SK-N-SH (cell line): ENCODE measurements around the gene SPRY1. TPM values are rescaled to one million over a fixed set of nuclear protein-coding genes. Genes with fewer than 3 reads are reported as not detected.

Experiments
- CTCF ChIA-PET: fragments of 300-600, 350-600 bp; formaldehyde crosslinking; extraction: SDS; loops from one replicate; lab custom pipeline; 2021; lab: Yijun Ruan, JAX
- POLR2A ChIA-PET: fragments of 350-600 bp; sonication (Branson Sonifier 250); formaldehyde crosslinking; extraction: SDS; loops from one replicate; lab custom pipeline; 2020; ENCODE audit warnings: antibody characterized with exemption, inconsistent platforms; lab: Yijun Ruan, JAX
- DNase-seq: peaks from one replicate; pipeline ENCODE4 v3.0.0; 2012
- H2AFZ ChIP-seq: fragments of 200-600 bp; sonication (generic); 2 replicates; pipeline ENCODE4 v1.8.1; 2016; ENCODE audit warnings: antibody characterized with exemption, mild to moderate bottlenecking, low read depth
- H3F3A ChIP-seq: fragments of 200-600 bp; sonication (generic); replicated peaks from 2 replicates; pipeline ENCODE3; 2016; ENCODE audit warnings: antibody characterized with exemption, mild to moderate bottlenecking; ENCODE audit not compliant: insufficient read depth
- H3K27ac ChIP-seq, 2 experiments: fragments of 200-500 bp in 1 of 2; fragments of 200-600 bp in 1 of 2; sonication (Bioruptor generic) in 1 of 2; sonication (generic), shearing (Covaris generic) in 1 of 2; 2 replicates each; pipeline versions ENCODE4 v1.5.1 to v1.6.1; 2014 to 2016; ENCODE audit warnings: low read depth in 2 of 2, inconsistent platforms in 1 of 2, low read length in 1 of 2, mild to moderate bottlenecking in 1 of 2, mixed read lengths in 1 of 2
- H3K27me3 ChIP-seq: fragments of 200-600 bp; sonication (generic), shearing (Covaris generic); 2 replicates; pipeline ENCODE4 v1.6.1; 2016; ENCODE audit warnings: mixed run types; ENCODE audit not compliant: insufficient read depth
- H3K36me3 ChIP-seq, 2 experiments: fragments of 200-500 bp in 1 of 2; fragments of 200-600 bp in 1 of 2; sonication (Bioruptor generic) in 1 of 2; sonication (generic) in 1 of 2; replicated peaks in 1 of 2; 2 replicates each; pipeline versions ENCODE3 to v1.5.1; 2014 to 2016; ENCODE audit warnings: low read length in 1 of 2, mild to moderate bottlenecking in 1 of 2; ENCODE audit not compliant: insufficient read depth in 2 of 2, control insufficient read depth in 1 of 2
- H3K4me1 ChIP-seq, 2 experiments: fragments of 200-500 bp in 1 of 2; fragments of 200-600 bp in 1 of 2; sonication (Bioruptor generic) in 1 of 2; sonication (generic), shearing (Covaris generic) in 1 of 2; 2 replicates each; pipeline versions ENCODE4 v1.5.1 to v1.6.1; 2014 to 2016; ENCODE audit warnings: low read depth in 1 of 2, low read length in 1 of 2, mixed run types in 1 of 2; ENCODE audit not compliant: insufficient read depth in 2 of 2, control insufficient read depth in 1 of 2
- H3K4me2 ChIP-seq: fragments of 200-600 bp; sonication (generic), shearing (Covaris generic); 2 replicates; pipeline ENCODE4 v1.6.1; 2017; ENCODE audit warnings: mixed run types
- H3K4me3 ChIP-seq, 2 experiments: fragments of 200-500 bp in 1 of 2; fragments of 200-600 bp in 1 of 2; sonication (Bioruptor generic) in 1 of 2; sonication (generic), shearing (Covaris generic) in 1 of 2; 2 replicates each; pipeline versions ENCODE4 v1.5.1 to v1.8.1; 2014 to 2016; ENCODE audit warnings: low read depth in 2 of 2, inconsistent platforms in 1 of 2, low read length in 1 of 2, mild to moderate bottlenecking in 1 of 2, mixed read lengths in 1 of 2, moderate library complexity in 1 of 2
- H3K79me2 ChIP-seq: fragments of 200-600 bp; sonication (generic); 2 replicates; pipeline ENCODE4 v1.8.1; 2017; ENCODE audit warnings: mild to moderate bottlenecking; ENCODE audit not compliant: insufficient read depth
- H3K9ac ChIP-seq: fragments of 200-600 bp; sonication (generic); 2 replicates; pipeline ENCODE4 v1.6.1; 2017; ENCODE audit warnings: mixed run types
- H3K9me2 ChIP-seq: fragments of 200-600 bp; sonication (generic); 2 replicates; pipeline ENCODE4 v1.6.1; 2017; ENCODE audit warnings: mixed run types
- H3K9me3 ChIP-seq: fragments of 200-600 bp; sonication (generic); 2 replicates; pipeline ENCODE4 v1.6.1; 2017; ENCODE audit warnings: mixed run types, mild to moderate bottlenecking, moderate library complexity
- H4K20me1 ChIP-seq: fragments of 200-600 bp; sonication (generic); 2 replicates; pipeline ENCODE4 v1.6.1; 2017; ENCODE audit warnings: mild to moderate bottlenecking, mixed run types; ENCODE audit not compliant: insufficient read depth
- CTCF ChIP-seq: fragments of 200-600 bp; sonication (generic); IDR thresholded peaks from 2 replicates; pipeline ENCODE4 v1.6.1; 2017; ENCODE audit warnings: antibody characterized with exemption, mild to moderate bottlenecking, moderate library complexity
- ELF1 ChIP-seq: IDR thresholded peaks from 2 replicates; pipeline ENCODE4 v1.4.0; 2012
- EP300 ChIP-seq, 2 experiments: IDR thresholded peaks; 2 replicates each; pipeline versions ENCODE4 v1.4.0 to v1.6.1; 2012; ENCODE audit warnings: borderline replicate concordance in 1 of 2, low read depth in 1 of 2, low read length in 1 of 2
- EZH2phosphoT487 ChIP-seq: fragments of 200-600 bp; sonication (generic); IDR thresholded peaks from 2 replicates; pipeline ENCODE4 v1.6.1; 2017; ENCODE audit warnings: low read depth, mixed run types, mild to moderate bottlenecking, antibody characterized with exemption, moderate library complexity, borderline replicate concordance
- FOSL2 ChIP-seq: IDR thresholded peaks from 2 replicates; pipeline ENCODE4 v1.4.0; 2012; ENCODE audit warnings: low read depth, mild to moderate bottlenecking, moderate library complexity, borderline replicate concordance
- FOXM1 ChIP-seq: IDR thresholded peaks from 2 replicates; pipeline ENCODE4 v1.4.0; 2012; ENCODE audit warnings: low read depth, mild to moderate bottlenecking
- IRF3 ChIP-seq: fragments of 150-350 bp; IDR thresholded peaks from 2 replicates; pipeline ENCODE4 v1.6.1; 2016; ENCODE audit warnings: mild to moderate bottlenecking, low read depth, low read length
- NFIC ChIP-seq: IDR thresholded peaks from 2 replicates; pipeline ENCODE4 v1.4.0; 2012; ENCODE audit warnings: borderline replicate concordance
- RAD21 ChIP-seq: IDR thresholded peaks from 2 replicates; pipeline ENCODE4 v1.6.1; 2012; ENCODE audit warnings: mild to moderate bottlenecking, low read length
- TCF12 ChIP-seq: IDR thresholded peaks from 2 replicates; pipeline ENCODE4 v1.4.0; 2012
- YY1 ChIP-seq: IDR thresholded peaks from 2 replicates; pipeline ENCODE4 v1.4.0; 2012; ENCODE audit warnings: low read depth, mild to moderate bottlenecking
- ZBTB33 ChIP-seq: IDR thresholded peaks from 2 replicates; pipeline ENCODE4 v1.4.0; 2012; ENCODE audit warnings: low read depth, borderline replicate concordance
- WGBS: methylation state at CpG from one replicate; pipeline ENCODE4 v1.1.6; 2017; ENCODE audit warnings: low lambda C conversion rate; 5-methylcytosine and 5-hydroxymethylcytosine counted together
- polyA plus RNA-seq, 3 experiments: library from polyadenylated mRNA; depleted of rRNA; stranded (reverse); fragments of >200 nt; gene quantifications; 2 replicates each; pipeline ENCODE4 v1.2.3, GENCODE V29; 2012
- TF ChIP-seq, protein P1 (sequence below): IDR thresholded peaks from 2 replicates; pipeline ENCODE4; 2012

SPRY1 gene
- polyA plus RNA-seq, 1 of the 3 experiments (the other 2 are of a cell fraction), result 12.4 TPM

- no peaks in the 10 kb centered on the region for H3K9me2 ChIP-seq
- TF ChIP-seq FOXM1 (no peak), RAD21 (peak; percentile 44), TCF12 (no peak), CTCF (0 out of 2 replicates have a peak, but pooled peaks have one; percentile 12)
- no peak overlapping the region for H3K4me2 ChIP-seq
- no peak overlapping the region for H3K4me3 ChIP-seq
- H3K9me3 ChIP-seq, result no peaks in the 10 kb centered on the region
- H3K27me3 ChIP-seq, result no peaks in the 10 kb centered on the region
- H3K27ac ChIP-seq, result no peak overlapping the region
- no peaks in the 10 kb centered on the region for H3F3A ChIP-seq
- H2AFZ ChIP-seq, result no peak overlapping the region
- 81% methylated on average over 5 of the region's 5 CpGs for WGBS
- H3K4me1 ChIP-seq, result peaks cover 0 to 6% of the 10 kb centered on the region in 2 experiments; a peak in 2 of 4 replicates
- ChIA-PET POLR2A (no interaction called here), CTCF (no interaction called here)
- no peak overlapping the region for H3K9ac ChIP-seq
- no peaks in the 10 kb centered on the region for H3K36me3 ChIP-seq
- H4K20me1 ChIP-seq, result no peaks in the 10 kb centered on the region
- no peak for DNase-seq
- no peaks in the 10 kb centered on the region for H3K79me2 ChIP-seq
Observed at GRCh38 chr4:123350191-123350544, 46.4 kb upstream of the SPRY1 start.

DNA sequence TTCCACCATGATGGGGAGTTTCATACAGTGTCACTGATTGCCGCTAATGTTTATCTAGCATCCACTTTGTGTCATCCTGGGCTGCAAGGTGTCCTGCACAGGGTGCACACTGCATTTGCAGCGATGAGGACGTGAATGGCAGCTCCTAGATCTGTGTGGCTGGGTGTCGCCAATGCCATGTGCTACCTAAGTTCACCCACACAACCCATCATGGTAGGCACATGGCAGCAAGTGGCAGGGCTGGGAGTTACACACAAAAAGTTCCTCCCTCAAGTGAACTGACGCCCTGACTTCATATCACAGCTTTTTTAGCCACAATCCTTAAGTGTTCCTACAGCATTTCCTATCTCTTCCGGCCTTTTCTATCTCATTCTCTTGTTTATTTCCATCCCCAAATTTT lies 45.9 kb upstream of the SPRY1 start:
- Histone ChIP-seq H2AFZ (no peak overlapping the region), H3K4me2 (no peak overlapping the region), H3K9ac (no peak overlapping the region), H3F3A (no peaks in the 10 kb centered on the region), H3K36me3 (no peaks in the 10 kb centered on the region), H3K27me3 (no peaks in the 10 kb centered on the region), H3K4me1 (peaks cover 0 to 6% of the 10 kb centered on the region in 2 experiments; a peak in 2 of 4 replicates), H4K20me1 (no peaks in the 10 kb centered on the region), H3K79me2 (no peaks in the 10 kb centered on the region), H3K9me3 (no peaks in the 10 kb centered on the region), H3K9me2 (no peaks in the 10 kb centered on the region), H3K27ac (no peak overlapping the region), H3K4me3 (no peak overlapping the region)
- WGBS, result 88% methylated on average over 6 of the region's 6 CpGs
- no peak for TF ChIP-seq FOXM1
- TF ChIP-seq EP300 (IDR thresholded peaks at IDR 0.05; ENCODE audit: borderline replicate concordance in 1 of 2, low read depth in 1 of 2, low read length in 1 of 2), result no peak
- TF ChIP-seq CTCF, result no peak
- no peak for TF ChIP-seq IRF3
- TF ChIP-seq, protein P1, sequence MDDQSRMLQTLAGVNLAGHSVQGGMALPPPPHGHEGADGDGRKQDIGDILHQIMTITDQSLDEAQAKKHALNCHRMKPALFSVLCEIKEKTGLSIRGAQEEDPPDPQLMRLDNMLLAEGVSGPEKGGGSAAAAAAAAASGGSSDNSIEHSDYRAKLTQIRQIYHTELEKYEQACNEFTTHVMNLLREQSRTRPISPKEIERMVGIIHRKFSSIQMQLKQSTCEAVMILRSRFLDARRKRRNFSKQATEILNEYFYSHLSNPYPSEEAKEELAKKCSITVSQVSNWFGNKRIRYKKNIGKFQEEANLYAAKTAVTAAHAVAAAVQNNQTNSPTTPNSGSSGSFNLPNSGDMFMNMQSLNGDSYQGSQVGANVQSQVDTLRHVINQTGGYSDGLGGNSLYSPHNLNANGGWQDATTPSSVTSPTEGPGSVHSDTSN, result no peak
- no peak for TF ChIP-seq ZBTB33
- no peak for TF ChIP-seq FOSL2
- TF ChIP-seq ELF1, result no peak
- TF ChIP-seq EZH2phosphoT487, result no peak
- TF ChIP-seq TCF12, result no peak
- no peak for TF ChIP-seq YY1
- TF ChIP-seq NFIC, result no peak
- DNase-seq, result no peak
- ChIA-PET POLR2A (no interaction called here), CTCF (no interaction called here)
